ENCODE results near the gene SLC45A3.

- TF ChIP-seq CTCF (IDR thresholded peaks at IDR 0.05 in 4 of 5, conservative IDR thresholded peaks at IDR 0.05 in 1 of 5), result no peak
- TF ChIP-seq POLR2A (IDR thresholded peaks at IDR 0.05), result no peak
Measured at GRCh38 chr1:205612556-205612955, 67.8 kb downstream of the SLC45A3 start.
